ENCODE data around the gene KRTAP12-4.

KRTAP12-4 gene

GRCh38 chr21:44654576-44655175 lies at the start of gene KRTAP12-4:
Gene KRTAP12-4 (minus strand): TSS chr21:44654659. CDS start chr21:44654614, 45 bp downstream.
- Histone ChIP-seq H3K9ac (ENCODE audit: low read length) (no peak within 1 kb of the TSS), H3K27ac (ENCODE audit: low read depth, low read length) (no peak within 1 kb of the TSS), H3K36me3 (ENCODE audit: control insufficient read depth, insufficient read depth, low read length) (no peaks in the 10 kb centered on the region), H3K9me3 (ENCODE audit: control insufficient read depth, insufficient read depth, low read depth, low read length) (no peaks in the 10 kb centered on the region), H3K4me1 (ENCODE audit: control insufficient read depth, insufficient read depth, low read length) (peaks cover 9% of the 10 kb centered on the region), H3K4me3 (ENCODE audit: low read depth, low read length) (no peak within 1 kb of the TSS), H3K27me3 (ENCODE audit: control insufficient read depth, insufficient read depth, low read length) (no peaks in the 10 kb centered on the region)

GRCh38 chr21:44703731-44704635 lies 49.5 kb upstream of the KRTAP12-4 start:
- peak overlapping the region; percentile 45 for H3K4me3 ChIP-seq (ENCODE audit: low read depth, low read length)
- H3K36me3 ChIP-seq (ENCODE audit: control insufficient read depth, insufficient read depth, low read length), result no peaks in the 10 kb centered on the region
- no peaks in the 10 kb centered on the region for H3K9me3 ChIP-seq (ENCODE audit: control insufficient read depth, insufficient read depth, low read depth, low read length)
- peak overlapping the region; percentile 83 for H3K9ac ChIP-seq (ENCODE audit: low read length)
- peak overlapping the region; percentile 85 for H3K27ac ChIP-seq (ENCODE audit: low read depth, low read length)
- H3K27me3 ChIP-seq (ENCODE audit: control insufficient read depth, insufficient read depth, low read length), result peaks cover 44% of the 10 kb centered on the region
- peaks cover 71% of the 10 kb centered on the region for H3K4me1 ChIP-seq (ENCODE audit: control insufficient read depth, insufficient read depth, low read length)

- peak overlapping the region; percentile 85; the same call in 1 of the 2 replicates for H3K27ac ChIP-seq (ENCODE audit: low read depth, low read length)
- peaks cover 69% of the 10 kb centered on the region for H3K4me1 ChIP-seq (ENCODE audit: control insufficient read depth, insufficient read depth, low read length)
- no peaks in the 10 kb centered on the region for H3K9me3 ChIP-seq (ENCODE audit: control insufficient read depth, insufficient read depth, low read depth, low read length)
- H3K36me3 ChIP-seq (ENCODE audit: control insufficient read depth, insufficient read depth, low read length), result no peaks in the 10 kb centered on the region
- H3K27me3 ChIP-seq (ENCODE audit: control insufficient read depth, insufficient read depth, low read length), result peaks cover 36% of the 10 kb centered on the region
- peak overlapping the region; percentile 83 for H3K9ac ChIP-seq (ENCODE audit: low read length)
- H3K4me3 ChIP-seq (ENCODE audit: low read depth, low read length), result peak overlapping the region; percentile 45; the same call in 1 of the 2 replicates
Observed at GRCh38 chr21:44702973-44703730, 48.7 kb upstream of the KRTAP12-4 start.

GRCh38 chr21:44702111-44702972 lies 47.9 kb upstream of the KRTAP12-4 start:
- Histone ChIP-seq H3K27ac (ENCODE audit: low read depth, low read length) (peak overlapping the region; percentile 85; the same call in 1 of the 2 replicates), H3K36me3 (ENCODE audit: control insufficient read depth, insufficient read depth, low read length) (no peaks in the 10 kb centered on the region), H3K9me3 (ENCODE audit: control insufficient read depth, insufficient read depth, low read depth, low read length) (no peaks in the 10 kb centered on the region), H3K9ac (ENCODE audit: low read length) (peak overlapping the region; percentile 83), H3K4me3 (ENCODE audit: low read depth, low read length) (peak overlapping the region; percentile 45; the same call in 1 of the 2 replicates), H3K4me1 (ENCODE audit: control insufficient read depth, insufficient read depth, low read length) (peaks cover 70% of the 10 kb centered on the region), H3K27me3 (ENCODE audit: control insufficient read depth, insufficient read depth, low read length) (peaks cover 29% of the 10 kb centered on the region)

GRCh38 chr21:44701541-44701940 lies 47.1 kb upstream of the KRTAP12-4 start:
- H3K27me3 ChIP-seq (ENCODE audit: control insufficient read depth, insufficient read depth, low read length), result peaks cover 22% of the 10 kb centered on the region

GRCh38 chr21:44701023-44701400 lies 46.6 kb upstream of the KRTAP12-4 start:
- H3K4me3 ChIP-seq (ENCODE audit: low read depth, low read length), result no peak overlapping the region
- peaks cover 71% of the 10 kb centered on the region for H3K4me1 ChIP-seq (ENCODE audit: control insufficient read depth, insufficient read depth, low read length)
- peaks cover 17% of the 10 kb centered on the region for H3K27me3 ChIP-seq (ENCODE audit: control insufficient read depth, insufficient read depth, low read length)
- H3K36me3 ChIP-seq (ENCODE audit: control insufficient read depth, insufficient read depth, low read length), result no peaks in the 10 kb centered on the region
- no peak overlapping the region for H3K27ac ChIP-seq (ENCODE audit: low read depth, low read length)
- H3K9me3 ChIP-seq (ENCODE audit: control insufficient read depth, insufficient read depth, low read depth, low read length), result no peaks in the 10 kb centered on the region
- no peak overlapping the region for H3K9ac ChIP-seq (ENCODE audit: low read length)

More at GRCh38 chr21:44701541-44701940, 47.1 kb upstream of the KRTAP12-4 start:
- H3K9ac ChIP-seq (ENCODE audit: low read length), result peak overlapping the region; percentile 83
- peaks cover 75% of the 10 kb centered on the region for H3K4me1 ChIP-seq (ENCODE audit: control insufficient read depth, insufficient read depth, low read length)
- peak overlapping the region; percentile 14; the same call in 1 of the 2 replicates for H3K4me3 ChIP-seq (ENCODE audit: low read depth, low read length)
- H3K27ac ChIP-seq (ENCODE audit: low read depth, low read length), result no peak overlapping the region
- no peaks in the 10 kb centered on the region for H3K36me3 ChIP-seq (ENCODE audit: control insufficient read depth, insufficient read depth, low read length)
- H3K9me3 ChIP-seq (ENCODE audit: control insufficient read depth, insufficient read depth, low read depth, low read length), result no peaks in the 10 kb centered on the region

GRCh38 chr21:44700101-44701022 lies 45.9 kb upstream of the KRTAP12-4 start:
- Histone ChIP-seq H3K27ac (ENCODE audit: low read depth, low read length) (no peak overlapping the region), H3K9me3 (ENCODE audit: control insufficient read depth, insufficient read depth, low read depth, low read length) (no peaks in the 10 kb centered on the region), H3K27me3 (ENCODE audit: control insufficient read depth, insufficient read depth, low read length) (peaks cover 14% of the 10 kb centered on the region; the same call in 1 of the 2 replicates), H3K36me3 (ENCODE audit: control insufficient read depth, insufficient read depth, low read length) (no peaks in the 10 kb centered on the region), H3K9ac (ENCODE audit: low read length) (no peak overlapping the region), H3K4me1 (ENCODE audit: control insufficient read depth, insufficient read depth, low read length) (peaks cover 76% of the 10 kb centered on the region), H3K4me3 (ENCODE audit: low read depth, low read length) (no peak overlapping the region)

- no peak overlapping the region for H3K9ac ChIP-seq (ENCODE audit: low read length)
- H3K4me3 ChIP-seq (ENCODE audit: low read depth, low read length), result no peak overlapping the region
- peaks cover 11% of the 10 kb centered on the region; the same call in 1 of the 2 replicates for H3K27me3 ChIP-seq (ENCODE audit: control insufficient read depth, insufficient read depth, low read length)
- no peaks in the 10 kb centered on the region for H3K36me3 ChIP-seq (ENCODE audit: control insufficient read depth, insufficient read depth, low read length)
- H3K4me1 ChIP-seq (ENCODE audit: control insufficient read depth, insufficient read depth, low read length), result peaks cover 79% of the 10 kb centered on the region
- H3K27ac ChIP-seq (ENCODE audit: low read depth, low read length), result no peak overlapping the region
- no peaks in the 10 kb centered on the region for H3K9me3 ChIP-seq (ENCODE audit: control insufficient read depth, insufficient read depth, low read depth, low read length)
Observed at GRCh38 chr21:44699502-44700001, 45.1 kb upstream of the KRTAP12-4 start.
